Tibial nerve (tissue), 4 donors: Measurements from ENCODE around the gene HMGXB4. TPM values are rescaled to one million over a fixed set of nuclear protein-coding genes. Genes with fewer than 3 reads are reported as not detected.

Source experiments
- DNase-seq, 2 donors: peaks; one replicate each; pipeline ENCODE4 v3.0.0-alpha.2; 2019; ENCODE audit warnings: low spot score in 2 of 2
- H3K27ac ChIP-seq, 4 donors: fragments of 200-600 bp; sonication (generic) in 3 of 4; one replicate each; pipeline ENCODE4 v1.5.1; 2017 to 2019; ENCODE audit warnings: mild to moderate bottlenecking in 1 of 4
- H3K27me3 ChIP-seq, 2 donors: fragments of 200-600 bp; sonication (generic) in 1 of 2; one replicate each; pipeline versions ENCODE4 v1.5.1 to v1.6.0; 2017 to 2019
- H3K36me3 ChIP-seq, 3 donors: fragments of 200-600 bp; sonication (generic); one replicate each; pipeline ENCODE4 v1.5.1; 2018 to 2019
- H3K4me1 ChIP-seq, 4 donors: fragments of 200-600 bp; sonication (generic) in 3 of 4; one replicate each; pipeline ENCODE4 v1.5.1; 2017 to 2019
- H3K4me3 ChIP-seq, 4 donors: fragments of 200-600 bp; sonication (generic) in 3 of 4; one replicate each; pipeline ENCODE4 v1.5.1; 2017 to 2019; ENCODE audit warnings: mild to moderate bottlenecking in 1 of 4, moderate library complexity in 1 of 4
- H3K9me3 ChIP-seq, 4 donors: fragments of 200-600 bp; sonication (generic) in 3 of 4; one replicate each; pipeline ENCODE4 v1.5.1; 2017 to 2019
- CTCF ChIP-seq, 5 experiments: fragments of 200-600 bp in 3 of 5; fragments of 450-650 bp in 2 of 5; sonication (generic) in 3 of 5; IDR thresholded peaks; one replicate each; pipeline ENCODE4 v1.5.1; 2016 to 2019; ENCODE audit warnings: antibody characterized with exemption in 5 of 5, mild to moderate bottlenecking in 3 of 5, moderate library complexity in 2 of 5
- EP300 ChIP-seq, 2 donors: sonication (generic); formaldehyde crosslinking; IDR thresholded peaks; one replicate each; pipeline ENCODE4 v1.6.1; 2017; ENCODE audit warnings: antibody characterized with exemption in 2 of 2, mild to moderate bottlenecking in 1 of 2
- POLR2A ChIP-seq, 2 donors: fragments of 450-650 bp; IDR thresholded peaks; one replicate each; pipeline ENCODE4 v1.6.1; 2017; ENCODE audit warnings: antibody characterized with exemption in 2 of 2, mild to moderate bottlenecking in 2 of 2, moderate library complexity in 2 of 2
- WGBS, 2 donors: methylation state at CpG; one replicate each; pipeline ENCODE4 v1.1.5; 2018; 5-methylcytosine and 5-hydroxymethylcytosine counted together
- total RNA-seq, 4 donors: library from RNA; depleted of rRNA; stranded (reverse); fragments of >200 nt; gene quantifications; one replicate each; pipeline ENCODE4 v1.1.0, GENCODE V29; 2016

HMGXB4 gene
- total RNA-seq, 4 donors from 2014 or later: 15.9 to 23.7 (median 18.0) TPM

DNA sequence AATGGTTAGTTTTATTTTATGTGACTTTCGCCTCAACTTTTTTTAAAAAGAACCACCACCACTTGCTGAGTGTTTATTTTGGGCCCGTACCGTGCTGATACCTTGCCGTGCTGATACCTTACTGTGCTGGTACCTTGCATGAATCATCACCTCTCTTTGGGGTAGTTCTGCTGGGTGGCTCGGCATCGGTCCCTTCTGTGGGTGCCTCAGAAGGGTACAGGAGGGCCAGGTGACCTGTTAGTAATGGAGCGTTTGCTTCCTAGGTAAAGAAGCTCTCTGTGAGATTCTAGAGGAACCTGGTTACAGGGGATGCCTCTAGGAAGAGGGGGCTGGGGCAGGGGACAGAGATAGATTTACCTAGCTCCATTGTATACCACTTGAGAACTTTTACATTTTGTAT, 59.5 kb downstream of the HMGXB4 start:
- Histone ChIP-seq H3K4me1 (peaks cover 0 to 22% (median 8%) of the 10 kb centered on the region in 4 donors), H3K27me3 (no peaks in the 10 kb centered on the region), H3K27ac (no peak overlapping the region), H3K4me3 (no peak overlapping the region), H3K9me3 (no peaks in the 10 kb centered on the region), H3K36me3 (peaks cover 0 to 57% (median 24%) of the 10 kb centered on the region in 3 donors)
- 94 to 96% methylated on average over 7 of the region's 7 CpGs for WGBS, 2 donors
- TF ChIP-seq CTCF (IDR thresholded peaks at IDR 0.05) (no peak), EP300 (IDR thresholded peaks at IDR 0.05) (no peak), POLR2A (IDR thresholded peaks at IDR 0.05) (no peak)
- no peak for DNase-seq

- TF ChIP-seq POLR2A (IDR thresholded peaks at IDR 0.05) (no peak), CTCF (IDR thresholded peaks at IDR 0.05) (no peak), EP300 (IDR thresholded peaks at IDR 0.05) (no peak)
- DNase-seq: no peak
- Histone ChIP-seq H3K27ac (no peak overlapping the region), H3K36me3 (peaks cover 0 to 67% (median 29%) of the 10 kb centered on the region in 3 donors), H3K4me1 (peaks cover 0 to 15% (median 5%) of the 10 kb centered on the region in 4 donors), H3K9me3 (no peaks in the 10 kb centered on the region), H3K27me3 (no peaks in the 10 kb centered on the region), H3K4me3 (no peak overlapping the region)
- 63 to 75% methylated on average over 9 to 10 of the region's 12 CpGs for WGBS, 2 donors
Measured at GRCh38 chr22:35317680-35318290, 60.5 kb downstream of the HMGXB4 start.

- H3K4me3 ChIP-seq: no peak overlapping the region
- WGBS, 2 donors: 88% methylated on average over 24 of the region's 24 CpGs
- H3K27ac ChIP-seq: no peak overlapping the region
- H3K9me3 ChIP-seq: no peaks in the 10 kb centered on the region
- H3K27me3 ChIP-seq: no peaks in the 10 kb centered on the region
- peaks cover 0 to 8% (median 4%) of the 10 kb centered on the region in 4 donors for H3K4me1 ChIP-seq
- H3K36me3 ChIP-seq: peaks cover 0 to 75% (median 33%) of the 10 kb centered on the region in 3 donors
- TF ChIP-seq POLR2A (IDR thresholded peaks at IDR 0.05) (no peak), EP300 (IDR thresholded peaks at IDR 0.05) (no peak), CTCF (IDR thresholded peaks at IDR 0.05) (no peak)
- DNase-seq: no peak
Measured at GRCh38 chr22:35318346-35319215, 61.3 kb downstream of the HMGXB4 start.

- H3K9me3 ChIP-seq: no peaks in the 10 kb centered on the region
- H3K4me3 ChIP-seq: no peak overlapping the region
- 85 to 89% methylated on average over 15 to 18 of the region's 18 CpGs for WGBS, 2 donors
- no peaks in the 10 kb centered on the region for H3K4me1 ChIP-seq
- H3K27ac ChIP-seq: no peak overlapping the region
- H3K36me3 ChIP-seq: peaks cover 0 to 84% (median 34%) of the 10 kb centered on the region in 3 donors
- no peak for DNase-seq
- no peaks in the 10 kb centered on the region for H3K27me3 ChIP-seq
- no peak for TF ChIP-seq CTCF (IDR thresholded peaks at IDR 0.05)
- no peak for TF ChIP-seq EP300 (IDR thresholded peaks at IDR 0.05)
- TF ChIP-seq POLR2A (IDR thresholded peaks at IDR 0.05): no peak
Measured at GRCh38 chr22:35319244-35319985, 62.1 kb downstream of the HMGXB4 start.
